Measurements from ENCODE around the gene TRIM16.
"Not testable (repeated sequence)": the region's sequence is repeated elsewhere in the genome, so short reads cannot be mapped to it uniquely, and the experiment has no call there.

DNA sequence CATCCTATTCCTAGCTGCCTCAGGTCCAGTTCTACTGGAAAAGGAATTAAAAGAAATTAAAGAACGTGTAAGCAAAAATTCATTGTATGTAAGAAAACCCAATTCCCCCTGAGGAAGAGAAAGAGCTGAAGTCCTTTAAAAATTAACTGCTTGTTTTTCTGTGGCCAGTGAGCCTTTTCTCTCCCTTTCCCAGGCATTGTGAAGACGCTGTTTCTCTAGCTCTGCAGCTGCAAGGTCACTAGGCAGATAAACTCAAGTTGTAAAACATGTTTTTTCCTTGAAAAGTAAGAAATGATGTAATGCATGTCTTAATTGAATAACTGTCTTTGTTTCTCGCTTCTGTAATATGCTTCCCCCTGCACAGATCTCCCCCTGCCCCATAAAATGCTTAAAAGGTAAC lies 29.7 kb downstream of the TRIM16 start:
- TF ChIP-seq, protein P1, sequence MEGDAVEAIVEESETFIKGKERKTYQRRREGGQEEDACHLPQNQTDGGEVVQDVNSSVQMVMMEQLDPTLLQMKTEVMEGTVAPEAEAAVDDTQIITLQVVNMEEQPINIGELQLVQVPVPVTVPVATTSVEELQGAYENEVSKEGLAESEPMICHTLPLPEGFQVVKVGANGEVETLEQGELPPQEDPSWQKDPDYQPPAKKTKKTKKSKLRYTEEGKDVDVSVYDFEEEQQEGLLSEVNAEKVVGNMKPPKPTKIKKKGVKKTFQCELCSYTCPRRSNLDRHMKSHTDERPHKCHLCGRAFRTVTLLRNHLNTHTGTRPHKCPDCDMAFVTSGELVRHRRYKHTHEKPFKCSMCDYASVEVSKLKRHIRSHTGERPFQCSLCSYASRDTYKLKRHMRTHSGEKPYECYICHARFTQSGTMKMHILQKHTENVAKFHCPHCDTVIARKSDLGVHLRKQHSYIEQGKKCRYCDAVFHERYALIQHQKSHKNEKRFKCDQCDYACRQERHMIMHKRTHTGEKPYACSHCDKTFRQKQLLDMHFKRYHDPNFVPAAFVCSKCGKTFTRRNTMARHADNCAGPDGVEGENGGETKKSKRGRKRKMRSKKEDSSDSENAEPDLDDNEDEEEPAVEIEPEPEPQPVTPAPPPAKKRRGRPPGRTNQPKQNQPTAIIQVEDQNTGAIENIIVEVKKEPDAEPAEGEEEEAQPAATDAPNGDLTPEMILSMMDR (IDR thresholded peaks at IDR 0.05): not testable (repeated sequence)
- not testable (repeated sequence) for TF ChIP-seq POLR2A (IDR thresholded peaks at IDR 0.05)
